ENCODE measurements around the gene MYLK4. TPM values are rescaled to one million over a fixed set of nuclear protein-coding genes. Genes with fewer than 3 reads are reported as not detected.

MYLK4 gene
- total and polyA plus RNA-seq, 4 donors = 0.27 to 1.6 (median 1.0) TPM

GRCh38 chr6:2729921-2730320, 20.8 kb downstream of the MYLK4 start:
- Histone ChIP-seq H3K9me3 (ENCODE audit: control insufficient read depth in 4 of 4, insufficient read depth in 3 of 4, low read length in 3 of 4) (no peaks in the 10 kb centered on the region), H3K4me3 (no peak overlapping the region), H3K36me3 (ENCODE audit: control insufficient read depth in 4 of 4, insufficient read depth in 4 of 4, low read length in 4 of 4) (no peaks in the 10 kb centered on the region), H3K9ac (ENCODE audit: insufficient read depth in 1 of 2, low read length in 2 of 2) (no peak overlapping the region), H3K4me1 (ENCODE audit: control insufficient read depth in 5 of 5, insufficient read depth in 5 of 5, low read length in 5 of 5) (peaks cover 0 to 5% (median 3%) of the 10 kb centered on the region in 5 donors), H3K27me3 (ENCODE audit: control insufficient read depth in 3 of 3, insufficient read depth in 3 of 3, low read length in 2 of 3) (no peaks in the 10 kb centered on the region), H3K27ac (ENCODE audit: low read depth in 1 of 2, low read length in 1 of 2) (no peak overlapping the region)
- 96% methylated on average over 10 of the region's 10 CpGs for WGBS, 2 donors
- no peak for ATAC-seq (ENCODE audit: insufficient read depth, low FRiP score)
- no peak for DNase-seq
- no peak for TF ChIP-seq CTCF (IDR thresholded peaks at IDR 0.05; ENCODE audit: control extremely low read depth, extremely low read depth)

- DNase-seq (peak in 2 of 3 donors; percentile 24 to 56), ATAC-seq (ENCODE audit: insufficient read depth, low FRiP score) (no peak)
- TF ChIP-seq CTCF (IDR thresholded peaks at IDR 0.05; ENCODE audit: control extremely low read depth, extremely low read depth) = no peak
- Histone ChIP-seq H3K4me3 (no peak overlapping the region), H3K27me3 (ENCODE audit: control insufficient read depth in 3 of 3, insufficient read depth in 3 of 3, low read length in 2 of 3) (no peaks in the 10 kb centered on the region), H3K9me3 (ENCODE audit: control insufficient read depth in 4 of 4, insufficient read depth in 3 of 4, low read length in 3 of 4) (no peaks in the 10 kb centered on the region), H3K4me1 (ENCODE audit: control insufficient read depth in 5 of 5, insufficient read depth in 5 of 5, low read length in 5 of 5) (peaks cover 0 to 1% (median 0%) of the 10 kb centered on the region in 5 donors), H3K36me3 (ENCODE audit: control insufficient read depth in 4 of 4, insufficient read depth in 4 of 4, low read length in 4 of 4) (no peaks in the 10 kb centered on the region), H3K27ac (ENCODE audit: low read depth in 1 of 2, low read length in 1 of 2) (no peak overlapping the region), H3K9ac (ENCODE audit: insufficient read depth in 1 of 2, low read length in 2 of 2) (no peak overlapping the region)
- 29 to 34% methylated on average over 8 of the region's 8 CpGs for WGBS, 2 donors
Measured at GRCh38 chr6:2725999-2726567, 24.6 kb downstream of the MYLK4 start.

- ATAC-seq (ENCODE audit: insufficient read depth, low FRiP score) = no peak
- WGBS, 2 donors = 82 to 84% methylated on average over 8 of the region's 8 CpGs
- H3K27me3 ChIP-seq (ENCODE audit: control insufficient read depth in 3 of 3, insufficient read depth in 3 of 3, low read length in 2 of 3) = no peaks in the 10 kb centered on the region
Measured at GRCh38 chr6:2725364-2725988, 25.2 kb downstream of the MYLK4 start.

More at GRCh38 chr6:2725364-2725988, 25.2 kb downstream of the MYLK4 start:
- TF ChIP-seq CTCF (IDR thresholded peaks at IDR 0.05; ENCODE audit: control extremely low read depth, extremely low read depth) = no peak
- DNase-seq = no peak
- no peak overlapping the region for H3K27ac ChIP-seq (ENCODE audit: low read depth in 1 of 2, low read length in 1 of 2)
- no peaks in the 10 kb centered on the region for H3K36me3 ChIP-seq (ENCODE audit: control insufficient read depth in 4 of 4, insufficient read depth in 4 of 4, low read length in 4 of 4)
- H3K9me3 ChIP-seq (ENCODE audit: control insufficient read depth in 4 of 4, insufficient read depth in 3 of 4, low read length in 3 of 4) = no peaks in the 10 kb centered on the region
- H3K9ac ChIP-seq (ENCODE audit: insufficient read depth in 1 of 2, low read length in 2 of 2) = no peak overlapping the region
- H3K4me3 ChIP-seq = no peak overlapping the region
- H3K4me1 ChIP-seq (ENCODE audit: control insufficient read depth in 5 of 5, insufficient read depth in 5 of 5, low read length in 5 of 5) = peaks cover 0 to 1% (median 0%) of the 10 kb centered on the region in 5 donors

Measured in lung (tissue), 12 donors.